ENCODE data around the gene IQSEC1.

IQSEC1 gene

DNA sequence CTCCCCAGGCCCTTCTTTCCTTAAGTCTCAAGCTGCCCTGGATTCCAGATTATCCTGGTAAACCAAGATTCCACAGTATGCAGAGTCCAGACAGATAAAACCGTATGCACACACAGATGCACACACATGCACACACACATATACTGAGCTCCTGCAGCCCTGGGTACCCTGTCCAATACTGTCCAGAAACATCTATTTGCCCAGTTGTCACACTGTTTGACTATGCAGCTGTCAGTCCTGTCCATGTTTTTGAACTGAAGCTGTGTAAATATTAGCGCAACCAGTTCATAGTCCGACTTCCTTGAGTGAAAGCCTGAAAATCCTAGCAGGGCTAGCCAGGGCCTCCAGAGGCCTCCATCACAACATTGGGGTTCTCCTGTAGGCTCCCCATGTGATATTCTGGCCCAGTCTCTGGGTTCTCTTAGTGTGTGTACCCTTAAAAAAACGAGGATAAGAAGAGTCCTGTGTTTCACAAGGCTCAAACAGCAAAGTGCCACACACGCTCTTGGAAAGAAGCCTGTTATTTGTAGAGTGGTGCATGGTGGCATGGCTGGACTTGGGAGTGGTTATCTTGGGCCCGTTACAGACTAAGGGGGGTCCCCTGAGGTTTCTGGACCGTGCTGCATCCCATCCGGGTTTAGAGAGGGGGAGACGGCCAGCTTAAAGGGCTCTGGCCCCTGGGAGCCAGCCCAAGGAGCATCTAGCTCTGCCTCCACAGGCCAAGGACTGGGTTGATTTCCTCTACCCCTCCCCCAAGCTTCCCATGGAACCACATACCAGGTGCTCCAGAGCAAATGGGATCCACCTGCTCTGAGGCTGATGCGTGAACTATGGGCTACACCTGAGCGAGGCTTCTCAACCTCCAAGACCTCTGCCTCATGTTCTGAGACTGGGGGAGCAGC lies 108.3 kb downstream of the IQSEC1 start:
- H3K4me2 ChIP-seq (ENCODE audit: insufficient read depth, low read length, poor library complexity, severe bottlenecking), result no peak overlapping the region
- no peak overlapping the region for H3K9ac ChIP-seq (ENCODE audit: low read depth, low read length, poor library complexity)
- no peak overlapping the region for H2BK12ac ChIP-seq (ENCODE audit: low read length)
- DNase-seq (ENCODE audit: low spot score), result no peak
- no peak overlapping the region for H2AFZ ChIP-seq (ENCODE audit: low read length)
- no peaks in the 10 kb centered on the region for H3K9me3 ChIP-seq (replicated peaks in 1 of 2; ENCODE audit: control insufficient read depth in 2 of 2, insufficient read depth in 1 of 2, low read depth in 1 of 2, low read length in 2 of 2)
- H3K4ac ChIP-seq (ENCODE audit: low read length), result no peak overlapping the region
- H3K27ac ChIP-seq (replicated peaks; ENCODE audit: low read length), result no peak overlapping the region
- no peaks in the 10 kb centered on the region for H3K27me3 ChIP-seq (ENCODE audit: control insufficient read depth in 3 of 3, insufficient read depth in 3 of 3, low read depth in 1 of 3, low read length in 3 of 3)
- no peak overlapping the region for H2BK15ac ChIP-seq (ENCODE audit: low read length)
- H2BK120ac ChIP-seq (ENCODE audit: low read depth, low read length), result no peak overlapping the region
- no peak overlapping the region for H4K8ac ChIP-seq (ENCODE audit: low read depth, low read length)
- H3K23ac ChIP-seq (ENCODE audit: low read depth, low read length, poor library complexity), result no peak overlapping the region
- H2AK5ac ChIP-seq (ENCODE audit: low read depth, low read length), result no peak overlapping the region
- H4K91ac ChIP-seq (ENCODE audit: low read depth, low read length, poor library complexity), result no peak overlapping the region
- H3K14ac ChIP-seq (ENCODE audit: low read length), result no peak overlapping the region
- H3K4me3 ChIP-seq (ENCODE audit: low read length in 2 of 2), result no peak overlapping the region
- H3K4me1 ChIP-seq (ENCODE audit: control insufficient read depth in 2 of 2, insufficient read depth in 1 of 2, low read depth in 1 of 2, low read length in 2 of 2), result peaks cover 19 to 29% of the 10 kb centered on the region in 2 donors
- no peak overlapping the region for H3K18ac ChIP-seq (ENCODE audit: low read length)
- WGBS, 2 donors (ENCODE audit: extremely low coverage in 2 of 2, insufficient read length in 2 of 2, insufficient replicate concordance in 1 of 2), result no CpG with 5 or more reads among the region's 11 CpGs
- H3K79me1 ChIP-seq (ENCODE audit: low read depth, low read length), result peaks cover 5% of the 10 kb centered on the region
- no peak overlapping the region for H2BK5ac ChIP-seq (ENCODE audit: low read length)
- no peaks in the 10 kb centered on the region for H3K36me3 ChIP-seq (replicated peaks in 1 of 2; ENCODE audit: control insufficient read depth in 2 of 2, insufficient read depth in 2 of 2, low read length in 2 of 2)

GRCh38 chr3:12963922-12964701 lies 109.1 kb downstream of the IQSEC1 start:
- Histone ChIP-seq H3K4ac (ENCODE audit: low read length) (no peak overlapping the region), H3K4me1 (ENCODE audit: control insufficient read depth in 2 of 2, insufficient read depth in 1 of 2, low read depth in 1 of 2, low read length in 2 of 2) (peaks cover 13 to 24% of the 10 kb centered on the region in 2 donors), H2BK15ac (ENCODE audit: low read length) (no peak overlapping the region), H2BK5ac (ENCODE audit: low read length) (no peak overlapping the region), H3K36me3 (replicated peaks in 1 of 2; ENCODE audit: control insufficient read depth in 2 of 2, insufficient read depth in 2 of 2, low read length in 2 of 2) (no peaks in the 10 kb centered on the region), H3K9ac (ENCODE audit: low read depth, low read length, poor library complexity) (no peak overlapping the region), H3K18ac (ENCODE audit: low read length) (no peak overlapping the region), H4K91ac (ENCODE audit: low read depth, low read length, poor library complexity) (no peak overlapping the region), H3K79me1 (ENCODE audit: low read depth, low read length) (peaks cover 5% of the 10 kb centered on the region), H3K27me3 (ENCODE audit: control insufficient read depth in 3 of 3, insufficient read depth in 3 of 3, low read depth in 1 of 3, low read length in 3 of 3) (no peaks in the 10 kb centered on the region), H2BK120ac (ENCODE audit: low read depth, low read length) (no peak overlapping the region), H3K4me3 (ENCODE audit: low read length in 2 of 2) (no peak overlapping the region), H4K8ac (ENCODE audit: low read depth, low read length) (no peak overlapping the region), H3K4me2 (ENCODE audit: insufficient read depth, low read length, poor library complexity, severe bottlenecking) (no peak overlapping the region), H2AK5ac (ENCODE audit: low read depth, low read length) (no peak overlapping the region), H3K27ac (replicated peaks; ENCODE audit: low read length) (no peak overlapping the region), H3K9me3 (replicated peaks in 1 of 2; ENCODE audit: control insufficient read depth in 2 of 2, insufficient read depth in 1 of 2, low read depth in 1 of 2, low read length in 2 of 2) (no peaks in the 10 kb centered on the region), H3K14ac (ENCODE audit: low read length) (no peak overlapping the region), H2BK12ac (ENCODE audit: low read length) (no peak overlapping the region), H2AFZ (ENCODE audit: low read length) (no peak overlapping the region), H3K23ac (ENCODE audit: low read depth, low read length, poor library complexity) (peak overlapping the region; percentile 8)
- WGBS, 2 donors (ENCODE audit: extremely low coverage in 2 of 2, insufficient read length in 2 of 2, insufficient replicate concordance in 1 of 2), result no CpG with 5 or more reads among the region's 8 CpGs
- DNase-seq (ENCODE audit: low spot score), result no peak

DNA sequence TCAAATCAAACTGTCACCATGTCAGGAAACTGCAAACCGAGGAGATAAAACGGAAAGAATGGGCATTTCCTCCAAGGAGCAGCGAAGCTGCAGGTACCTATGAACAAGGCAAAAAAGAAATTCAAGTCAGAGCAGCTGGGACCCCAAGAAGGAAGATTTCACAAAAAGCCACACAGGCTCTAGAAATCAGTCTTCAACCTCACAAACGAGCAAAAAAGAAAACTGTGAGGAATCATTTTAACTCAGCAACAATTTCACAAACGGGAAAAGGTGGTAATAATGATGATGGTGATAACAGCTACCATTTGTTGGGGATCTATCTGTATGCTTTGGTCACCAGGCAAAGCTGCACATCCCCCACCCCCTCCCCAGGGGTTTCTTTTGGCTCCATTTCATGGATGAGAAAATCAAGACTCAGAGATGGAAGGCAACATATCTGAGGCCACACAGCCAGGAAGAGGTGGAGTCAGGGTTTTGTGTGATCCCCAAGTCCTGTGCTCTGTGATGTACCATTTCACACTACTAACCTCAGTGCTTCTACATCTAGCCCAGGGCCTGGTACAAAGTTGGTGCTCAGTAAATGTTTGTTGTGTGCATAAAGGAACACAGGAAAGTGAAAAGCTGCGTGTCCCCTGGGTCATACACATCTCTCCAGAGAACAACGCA lies 109.9 kb downstream of the IQSEC1 start:
- Histone ChIP-seq H2BK120ac (ENCODE audit: low read depth, low read length) (no peak overlapping the region), H3K4me1 (ENCODE audit: control insufficient read depth in 2 of 2, insufficient read depth in 1 of 2, low read depth in 1 of 2, low read length in 2 of 2) (peaks cover 13 to 21% of the 10 kb centered on the region in 2 donors), H2AFZ (ENCODE audit: low read length) (no peak overlapping the region), H4K91ac (ENCODE audit: low read depth, low read length, poor library complexity) (no peak overlapping the region), H3K23ac (ENCODE audit: low read depth, low read length, poor library complexity) (no peak overlapping the region), H4K8ac (ENCODE audit: low read depth, low read length) (no peak overlapping the region), H2AK5ac (ENCODE audit: low read depth, low read length) (no peak overlapping the region), H2BK15ac (ENCODE audit: low read length) (no peak overlapping the region), H3K14ac (ENCODE audit: low read length) (no peak overlapping the region), H3K79me1 (ENCODE audit: low read depth, low read length) (peaks cover 7% of the 10 kb centered on the region), H2BK5ac (ENCODE audit: low read length) (no peak overlapping the region), H2BK12ac (ENCODE audit: low read length) (no peak overlapping the region), H3K4me2 (ENCODE audit: insufficient read depth, low read length, poor library complexity, severe bottlenecking) (no peak overlapping the region), H3K9me3 (replicated peaks in 1 of 2; ENCODE audit: control insufficient read depth in 2 of 2, insufficient read depth in 1 of 2, low read depth in 1 of 2, low read length in 2 of 2) (no peaks in the 10 kb centered on the region), H3K27ac (replicated peaks; ENCODE audit: low read length) (no peak overlapping the region), H3K9ac (ENCODE audit: low read depth, low read length, poor library complexity) (no peak overlapping the region), H3K18ac (ENCODE audit: low read length) (no peak overlapping the region), H3K27me3 (ENCODE audit: control insufficient read depth in 3 of 3, insufficient read depth in 3 of 3, low read depth in 1 of 3, low read length in 3 of 3) (no peaks in the 10 kb centered on the region), H3K4me3 (ENCODE audit: low read length in 2 of 2) (no peak overlapping the region), H3K36me3 (replicated peaks in 1 of 2; ENCODE audit: control insufficient read depth in 2 of 2, insufficient read depth in 2 of 2, low read length in 2 of 2) (no peaks in the 10 kb centered on the region), H3K4ac (ENCODE audit: low read length) (no peak overlapping the region)
- WGBS, 2 donors (ENCODE audit: extremely low coverage in 2 of 2, insufficient read length in 2 of 2, insufficient replicate concordance in 1 of 2), result no CpG with 5 or more reads among the region's 7 CpGs
- DNase-seq (ENCODE audit: low spot score), result no peak

- H2AFZ ChIP-seq (ENCODE audit: low read length), result no peak overlapping the region
- no peak overlapping the region for H4K8ac ChIP-seq (ENCODE audit: low read depth, low read length)
- no peak overlapping the region for H3K9ac ChIP-seq (ENCODE audit: low read depth, low read length, poor library complexity)
- no CpG with 5 or more reads among the region's 3 CpGs for WGBS, 2 donors (ENCODE audit: extremely low coverage in 2 of 2, insufficient read length in 2 of 2, insufficient replicate concordance in 1 of 2)
- no peak overlapping the region for H2BK120ac ChIP-seq (ENCODE audit: low read depth, low read length)
- no peak overlapping the region for H3K23ac ChIP-seq (ENCODE audit: low read depth, low read length, poor library complexity)
- H2BK12ac ChIP-seq (ENCODE audit: low read length), result no peak overlapping the region
- no peak overlapping the region for H2BK5ac ChIP-seq (ENCODE audit: low read length)
- no peak overlapping the region for H2BK15ac ChIP-seq (ENCODE audit: low read length)
- H3K27me3 ChIP-seq (ENCODE audit: control insufficient read depth in 3 of 3, insufficient read depth in 3 of 3, low read depth in 1 of 3, low read length in 3 of 3), result no peaks in the 10 kb centered on the region
- H4K91ac ChIP-seq (ENCODE audit: low read depth, low read length, poor library complexity), result no peak overlapping the region
- H3K79me1 ChIP-seq (ENCODE audit: low read depth, low read length), result peaks cover 9% of the 10 kb centered on the region
- no peak overlapping the region for H3K4me3 ChIP-seq (ENCODE audit: low read length in 2 of 2)
- H3K18ac ChIP-seq (ENCODE audit: low read length), result no peak overlapping the region
- H3K9me3 ChIP-seq (replicated peaks in 1 of 2; ENCODE audit: control insufficient read depth in 2 of 2, insufficient read depth in 1 of 2, low read depth in 1 of 2, low read length in 2 of 2), result no peaks in the 10 kb centered on the region
- no peak overlapping the region for H2AK5ac ChIP-seq (ENCODE audit: low read depth, low read length)
- no peaks in the 10 kb centered on the region for H3K36me3 ChIP-seq (replicated peaks in 1 of 2; ENCODE audit: control insufficient read depth in 2 of 2, insufficient read depth in 2 of 2, low read length in 2 of 2)
- no peak overlapping the region for H3K27ac ChIP-seq (replicated peaks; ENCODE audit: low read length)
- no peak for DNase-seq (ENCODE audit: low spot score)
- peaks cover 9 to 18% of the 10 kb centered on the region in 2 donors for H3K4me1 ChIP-seq (ENCODE audit: control insufficient read depth in 2 of 2, insufficient read depth in 1 of 2, low read depth in 1 of 2, low read length in 2 of 2)
- H3K4me2 ChIP-seq (ENCODE audit: insufficient read depth, low read length, poor library complexity, severe bottlenecking), result no peak overlapping the region
- H3K4ac ChIP-seq (ENCODE audit: low read length), result no peak overlapping the region
- no peak overlapping the region for H3K14ac ChIP-seq (ENCODE audit: low read length)
Observed at GRCh38 chr3:12962292-12962691, 110.9 kb downstream of the IQSEC1 start.
